Gastroesophageal sphincter (tissue), 4 donors: ENCODE data around the gene CFAP119. TPM values are rescaled to one million over a fixed set of nuclear protein-coding genes. Genes with fewer than 3 reads are reported as not detected.

Experiments
- ATAC-seq: fragments of 150-250 bp; one replicate; pipeline ENCODE4 v1.9.1; 2016; ENCODE audit warnings: mild to moderate bottlenecking, moderate library complexity
- H3K27ac ChIP-seq, 4 donors: fragments of 200-600 bp; sonication (generic) in 3 of 4; 1 replicate in 3 of 4; 2 replicates in 1 of 4; pipeline ENCODE4 v1.5.1; 2016 to 2019
- H3K27me3 ChIP-seq: fragments of 200-600 bp; sonication (generic); one replicate; pipeline ENCODE4 v1.5.1; 2019
- H3K36me3 ChIP-seq, 2 donors: fragments of 200-600 bp; sonication (generic); one replicate each; pipeline ENCODE4 v1.5.1; 2019; ENCODE audit warnings: control low read depth in 1 of 2
- H3K4me1 ChIP-seq, 3 donors: fragments of 200-600 bp; sonication (generic); 1 replicate in 2 of 3; 2 replicates in 1 of 3; pipeline ENCODE4 v1.5.1; 2016 to 2019; ENCODE audit warnings: control low read depth in 2 of 3
- H3K4me3 ChIP-seq, 2 donors: fragments of 200-600 bp; sonication (generic); one replicate each; pipeline ENCODE4 v1.5.1; 2019; ENCODE audit warnings: mild to moderate bottlenecking in 1 of 2, moderate library complexity in 1 of 2
- H3K9me3 ChIP-seq, 3 donors: fragments of 200-600 bp; sonication (generic); one replicate each; pipeline ENCODE4 v1.5.1; 2017 to 2019; ENCODE audit warnings: control low read depth in 2 of 3
- EP300 ChIP-seq: sonication (generic); formaldehyde crosslinking; IDR thresholded peaks from one replicate; pipeline ENCODE4 v1.6.1; 2017; ENCODE audit warnings: antibody characterized with exemption, mild to moderate bottlenecking
- POLR2A ChIP-seq, 2 donors: fragments of 450-650 bp; IDR thresholded peaks; one replicate each; pipeline ENCODE4 v1.6.1; 2017; ENCODE audit warnings: antibody characterized with exemption in 2 of 2, mild to moderate bottlenecking in 2 of 2, moderate library complexity in 1 of 2
- POLR2AphosphoS5 ChIP-seq: sonication (generic); formaldehyde crosslinking; IDR thresholded peaks from one replicate; pipeline ENCODE4 v1.6.1; 2017; ENCODE audit warnings: antibody characterized with exemption
- WGBS, 2 donors: methylation state at CpG; one replicate each; pipeline ENCODE4 v1.1.5; 2018; ENCODE audit warnings: low coverage in 1 of 2; 5-methylcytosine and 5-hydroxymethylcytosine counted together
- total RNA-seq, 4 donors: library from RNA; depleted of rRNA; stranded (reverse); fragments of >200 nt; gene quantifications; one replicate each; pipeline ENCODE4 v1.1.0, GENCODE V29; 2016
- TF ChIP-seq, protein P1 (sequence below), 4 experiments: fragments of 200-600 bp in 2 of 4; fragments of 450-650 bp in 2 of 4; sonication (generic) in 1 of 4; IDR thresholded peaks; one replicate each; pipeline ENCODE4 v1.5.1; 2017 to 2019; ENCODE audit warnings: antibody characterized with exemption in 4 of 4, mild to moderate bottlenecking in 2 of 4, moderate library complexity in 2 of 4

Gene CFAP119
- total RNA-seq, 4 donors from 2014 or later = 1.3 to 1.9 TPM; not detected in 2

DNA sequence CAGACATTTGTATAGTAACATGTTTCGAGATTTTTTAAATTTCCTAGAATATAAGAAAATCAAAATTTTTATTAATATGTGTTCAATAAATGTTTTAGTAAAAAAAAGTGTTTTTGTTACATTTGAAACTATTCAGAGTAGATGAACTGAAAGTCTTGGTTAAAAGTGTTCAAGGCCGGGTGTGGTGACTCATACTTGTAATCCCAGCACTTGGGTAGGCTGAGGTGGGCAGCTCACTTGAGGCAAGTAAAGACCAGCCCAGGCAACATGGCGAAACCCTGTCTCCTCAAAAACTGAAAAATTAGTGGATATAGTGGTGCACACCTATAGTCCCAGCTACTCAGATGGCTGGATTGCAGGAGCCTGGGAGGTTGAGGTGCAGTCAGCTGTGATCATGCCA is 30.5 kb downstream of the CFAP119 start:
- TF ChIP-seq POLR2AphosphoS5 = no peak
- no peak for TF ChIP-seq EP300
- TF ChIP-seq, protein P1, sequence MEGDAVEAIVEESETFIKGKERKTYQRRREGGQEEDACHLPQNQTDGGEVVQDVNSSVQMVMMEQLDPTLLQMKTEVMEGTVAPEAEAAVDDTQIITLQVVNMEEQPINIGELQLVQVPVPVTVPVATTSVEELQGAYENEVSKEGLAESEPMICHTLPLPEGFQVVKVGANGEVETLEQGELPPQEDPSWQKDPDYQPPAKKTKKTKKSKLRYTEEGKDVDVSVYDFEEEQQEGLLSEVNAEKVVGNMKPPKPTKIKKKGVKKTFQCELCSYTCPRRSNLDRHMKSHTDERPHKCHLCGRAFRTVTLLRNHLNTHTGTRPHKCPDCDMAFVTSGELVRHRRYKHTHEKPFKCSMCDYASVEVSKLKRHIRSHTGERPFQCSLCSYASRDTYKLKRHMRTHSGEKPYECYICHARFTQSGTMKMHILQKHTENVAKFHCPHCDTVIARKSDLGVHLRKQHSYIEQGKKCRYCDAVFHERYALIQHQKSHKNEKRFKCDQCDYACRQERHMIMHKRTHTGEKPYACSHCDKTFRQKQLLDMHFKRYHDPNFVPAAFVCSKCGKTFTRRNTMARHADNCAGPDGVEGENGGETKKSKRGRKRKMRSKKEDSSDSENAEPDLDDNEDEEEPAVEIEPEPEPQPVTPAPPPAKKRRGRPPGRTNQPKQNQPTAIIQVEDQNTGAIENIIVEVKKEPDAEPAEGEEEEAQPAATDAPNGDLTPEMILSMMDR (IDR thresholded peaks at IDR 0.05) = no peak
- TF ChIP-seq POLR2A (IDR thresholded peaks at IDR 0.05) = no peak
- peaks cover 0 to 96% of the 10 kb centered on the region in 2 donors for H3K36me3 ChIP-seq
- no peak for ATAC-seq
- H3K27ac ChIP-seq = no peak overlapping the region
- no peaks in the 10 kb centered on the region for H3K27me3 ChIP-seq
- H3K4me3 ChIP-seq = no peak overlapping the region
- no peaks in the 10 kb centered on the region for H3K9me3 ChIP-seq
- H3K4me1 ChIP-seq = no peaks in the 10 kb centered on the region
- 76 to 98% methylated on average over 3 of the region's 3 CpGs for WGBS, 2 donors

DNA sequence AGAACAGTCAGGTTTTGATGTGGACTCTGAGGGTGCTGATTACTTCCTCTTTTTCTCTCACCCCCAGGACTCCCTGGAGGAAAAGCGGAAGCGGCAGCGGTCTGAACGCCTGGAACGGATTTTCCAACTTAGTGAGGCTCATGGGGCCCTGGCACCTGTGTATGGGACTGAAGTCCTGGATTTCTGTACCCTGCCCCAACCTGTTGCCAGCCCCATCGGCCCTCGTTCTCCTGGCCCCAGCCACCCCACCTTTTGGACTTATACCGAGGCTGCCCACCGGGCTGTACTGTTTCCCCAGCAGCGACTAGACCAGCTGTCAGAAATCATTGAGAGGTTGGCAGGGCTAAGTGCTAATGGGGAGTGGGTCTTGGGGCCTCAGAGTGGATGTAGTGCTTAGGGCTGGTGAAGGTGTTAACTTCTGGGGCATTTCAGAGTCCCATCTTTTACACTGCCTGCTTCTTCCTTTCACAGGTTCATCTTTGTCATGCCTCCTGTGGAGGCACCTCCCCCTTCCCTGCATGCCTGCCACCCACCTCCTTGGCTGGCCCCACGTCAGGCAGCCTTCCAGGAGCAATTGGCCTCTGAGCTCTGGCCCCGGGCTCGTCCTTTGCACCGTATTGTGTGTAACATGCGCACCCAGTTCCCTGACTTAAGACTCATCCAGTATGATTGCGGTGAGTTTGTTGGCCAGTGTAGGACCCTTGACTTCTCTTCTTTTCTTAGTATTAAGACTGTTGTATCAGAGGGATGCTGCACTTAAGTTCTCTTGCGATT is 32.8 kb downstream of the CFAP119 start:
- H3K36me3 ChIP-seq = peaks cover 0 to 95% of the 10 kb centered on the region in 2 donors
- peak overlapping the region in 1 of 4 donors; percentile 18 for H3K27ac ChIP-seq
- TF ChIP-seq POLR2A (IDR thresholded peaks at IDR 0.05) (no peak), EP300 (no peak), POLR2AphosphoS5 (no peak)
- TF ChIP-seq, protein P1 (IDR thresholded peaks at IDR 0.05) = no peak

DNA sequence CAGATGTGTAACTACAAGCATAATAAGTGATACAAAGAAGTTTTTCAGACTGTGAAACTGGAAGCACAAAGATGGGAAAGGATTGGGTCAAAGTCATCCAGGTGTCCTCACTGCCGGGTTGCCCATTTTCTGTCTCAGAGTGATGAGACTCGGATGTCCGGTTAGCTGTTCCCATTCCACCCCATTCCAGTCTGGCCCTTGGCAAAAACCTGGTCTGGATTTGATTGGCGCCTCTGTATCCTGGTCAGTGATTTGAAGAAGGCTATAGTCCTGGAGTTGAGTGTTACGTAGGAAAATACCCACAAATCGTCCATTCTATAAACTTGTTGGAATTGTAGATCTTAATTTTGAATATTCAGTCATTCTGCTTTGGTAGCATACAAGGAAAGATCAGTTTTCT is 33.5 kb downstream of the CFAP119 start:
- H3K4me1 ChIP-seq = no peaks in the 10 kb centered on the region
- no peaks in the 10 kb centered on the region for H3K27me3 ChIP-seq
- H3K9me3 ChIP-seq = no peaks in the 10 kb centered on the region
- no peak overlapping the region for H3K4me3 ChIP-seq
- H3K27ac ChIP-seq = no peak overlapping the region
- TF ChIP-seq POLR2AphosphoS5 (no peak), EP300 (no peak), POLR2A (IDR thresholded peaks at IDR 0.05) (no peak)
- TF ChIP-seq, protein P1 (IDR thresholded peaks at IDR 0.05) = no peak
- 68 to 92% methylated on average over 4 to 6 of the region's 6 CpGs for WGBS, 2 donors
- peaks cover 0 to 95% of the 10 kb centered on the region in 2 donors for H3K36me3 ChIP-seq
- ATAC-seq = no peak

More for the DNA sequence above, 32.8 kb downstream of the CFAP119 start:
- Histone ChIP-seq H3K27me3 (no peaks in the 10 kb centered on the region), H3K4me3 (no peak overlapping the region), H3K4me1 (no peaks in the 10 kb centered on the region), H3K9me3 (no peaks in the 10 kb centered on the region)
- WGBS, 2 donors = 70 to 80% methylated on average over 12 to 13 of the region's 17 CpGs
- no peak for ATAC-seq

DNA sequence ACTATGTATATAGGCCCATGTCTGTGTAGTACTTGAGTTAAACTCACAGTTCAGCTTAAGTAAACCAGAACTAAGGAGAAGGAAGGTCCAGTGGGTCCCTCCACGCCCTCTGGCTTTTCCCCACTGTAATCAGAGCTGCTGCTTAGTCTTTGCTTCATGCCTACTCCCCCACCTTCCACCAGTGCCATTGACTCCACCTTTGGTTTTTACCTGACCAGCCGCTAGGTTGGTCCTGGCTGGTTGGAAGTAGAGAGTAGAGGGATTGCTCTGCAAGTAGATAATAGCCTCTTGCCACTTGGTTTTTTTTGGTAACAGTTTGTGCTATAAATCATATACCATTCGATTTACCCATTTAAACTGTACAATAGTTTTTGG is 36.5 kb downstream of the CFAP119 start:
- Histone ChIP-seq H3K27me3 (no peaks in the 10 kb centered on the region), H3K4me3 (no peak overlapping the region), H3K4me1 (no peaks in the 10 kb centered on the region), H3K9me3 (no peaks in the 10 kb centered on the region), H3K27ac (peak overlapping the region in 2 of 4 donors; percentile 14 to 16), H3K36me3 (peaks cover 0 to 95% of the 10 kb centered on the region in 2 donors)
- TF ChIP-seq POLR2A (IDR thresholded peaks at IDR 0.05) = no peak
- TF ChIP-seq POLR2AphosphoS5 = no peak
- TF ChIP-seq, protein P1 (IDR thresholded peaks at IDR 0.05) = no peak
- no peak for ATAC-seq
- WGBS, 2 donors = 81 to 86% methylated on average over 1 to 3 of the region's 3 CpGs
